B cell (primary cell): Measurements from ENCODE around the gene ADGRF5. TPM values are rescaled to one million over a fixed set of nuclear protein-coding genes. Genes with fewer than 3 reads are reported as not detected.

Experiments used
- ATAC-seq: fragments of 200-7000 bp; cut with Tn5 transposase; one replicate; pipeline ENCODE4 v1.10.0; 2021; ENCODE audit warnings: low read depth, mild to moderate bottlenecking, moderate number of reproducible peaks, moderate library complexity
- CTCF ChIA-PET: fragments of 350-600 bp; sonication (Branson Sonifier 250); formaldehyde crosslinking; loops from one replicate; lab custom pipeline; 2021; ENCODE audit warnings: antibody characterized with exemption, inconsistent platforms; lab: Charles Lee
- POLR2A ChIA-PET: fragments of 350-600 bp; sonication (Branson Sonifier 250); formaldehyde crosslinking; loops from one replicate; lab custom pipeline; 2021; ENCODE audit warnings: antibody characterized with exemption; lab: Charles Lee
- DNase-seq: peaks from one replicate; pipeline ENCODE4 v3.0.0; 2013
- H2AFZ ChIP-seq: 2 replicates; pipeline ENCODE4 v1.6.1; 2012; ENCODE audit warnings: mild to moderate bottlenecking, low read depth, low read length; ENCODE audit not compliant: insufficient read depth, poor library complexity, severe bottlenecking
- H3K27ac ChIP-seq, 2 donors: 1 replicate in 1 of 2; 2 replicates in 1 of 2; pipeline ENCODE4 v1.5.1; 2012 to 2013; ENCODE audit warnings: low read length in 2 of 2, mild to moderate bottlenecking in 2 of 2, moderate library complexity in 1 of 2
- H3K27me3 ChIP-seq, 4 experiments: fragments of 200-600 bp in 1 of 4; sonication (generic) in 1 of 4; replicated peaks in 1 of 4; 1 replicate in 2 of 4; 2 replicates in 2 of 4; pipeline versions ENCODE4 v1.6.1 to v1.7.0; 2013 to 2016; ENCODE audit warnings: low read length in 3 of 4, mild to moderate bottlenecking in 2 of 4, mixed read lengths in 1 of 4, moderate library complexity in 1 of 4; ENCODE audit not compliant: insufficient read depth in 4 of 4, control insufficient read depth in 3 of 4; ENCODE audit errors: control extremely low read depth in 1 of 4
- H3K36me3 ChIP-seq, 2 experiments: replicated peaks in 1 of 2; 1 replicate in 1 of 2; 2 replicates in 1 of 2; pipeline versions ENCODE4 v1.6.1 to v1.7.1; 2013; ENCODE audit warnings: low read length in 1 of 2; ENCODE audit not compliant: insufficient read depth in 2 of 2, control insufficient read depth in 1 of 2; ENCODE audit errors: control extremely low read depth in 1 of 2, extremely low read depth in 1 of 2
- H3K4me1 ChIP-seq, 2 donors: fragments of 200-600 bp in 1 of 2; sonication (generic) in 1 of 2; 1 replicate in 1 of 2; 2 replicates in 1 of 2; pipeline versions ENCODE4 v1.5.1 to v1.6.1; 2013 to 2017; ENCODE audit warnings: low read length in 2 of 2; ENCODE audit not compliant: control insufficient read depth in 2 of 2, insufficient read depth in 2 of 2
- H3K4me2 ChIP-seq: replicated peaks from 2 replicates; pipeline ENCODE3; 2012; ENCODE audit warnings: mild to moderate bottlenecking, low read depth, low read length; ENCODE audit not compliant: poor library complexity, severe bottlenecking
- H3K4me3 ChIP-seq, 5 experiments: fragments of 200-600 bp in 1 of 5; sonication (generic) in 1 of 5; 1 replicate in 3 of 5; 2 replicates in 2 of 5; pipeline versions ENCODE4 v1.5.1 to v1.7.0; 2011 to 2016; ENCODE audit warnings: low read length in 4 of 5, mild to moderate bottlenecking in 4 of 5, low read depth in 2 of 5, control low read depth in 1 of 5, moderate library complexity in 1 of 5; ENCODE audit not compliant: insufficient read depth in 1 of 5; ENCODE audit errors: control extremely low read depth in 1 of 5, extremely low read depth in 1 of 5
- H3K79me2 ChIP-seq: fragments of 200-600 bp; sonication (generic); one replicate; pipeline ENCODE4 v1.6.0; 2016; ENCODE audit warnings: low read length; ENCODE audit not compliant: control insufficient read depth, insufficient read depth
- H3K9ac ChIP-seq: fragments of 200-600 bp; sonication (generic); 2 replicates; pipeline ENCODE4 v1.6.1; 2017; ENCODE audit warnings: mild to moderate bottlenecking, low read length, moderate library complexity
- H3K9me3 ChIP-seq, 3 donors: one replicate each; pipeline versions ENCODE4 v1.6.1 to v1.7.1; 2013; ENCODE audit warnings: low read length in 2 of 3; ENCODE audit not compliant: control insufficient read depth in 2 of 3, insufficient read depth in 1 of 3; ENCODE audit errors: control extremely low read depth in 1 of 3
- H4K20me1 ChIP-seq: 2 replicates; pipeline ENCODE4 v1.6.0; 2012; ENCODE audit warnings: mild to moderate bottlenecking, low read length; ENCODE audit not compliant: insufficient read depth, control insufficient read depth, poor library complexity, severe bottlenecking
- H3K27ac Mint-ChIP-seq: one replicate; pipeline ENCODE4 v1.8.0; 2021; ENCODE audit warnings: mixed read lengths
- H3K27me3 Mint-ChIP-seq: one replicate; pipeline ENCODE4 v1.8.0; 2021; ENCODE audit warnings: mixed read lengths
- H3K4me1 Mint-ChIP-seq: one replicate; pipeline ENCODE4 v1.8.0; 2021; ENCODE audit warnings: mixed read lengths
- H3K4me3 Mint-ChIP-seq: one replicate; pipeline ENCODE4 v1.8.0; 2021; ENCODE audit warnings: mixed read lengths
- H3K9me3 Mint-ChIP-seq: one replicate; pipeline ENCODE4 v1.8.0; 2022; ENCODE audit warnings: mixed read lengths; ENCODE audit not compliant: insufficient read depth
- CTCF ChIP-seq: fragments of 200-600 bp; IDR thresholded peaks from one replicate; pipeline ENCODE4 v1.8.0; 2022; ENCODE audit warnings: antibody characterized with exemption, mild to moderate bottlenecking
- EZH2 ChIP-seq: IDR thresholded peaks from 2 replicates; pipeline ENCODE4 v1.6.1; 2012; ENCODE audit warnings: borderline replicate concordance, low read depth, mild to moderate bottlenecking, moderate library complexity, low read length; ENCODE audit not compliant: insufficient read depth, poor library complexity, severe bottlenecking
- WGBS: methylation state at CpG from one replicate; pipeline ENCODE4 v1.1.5; 2013; ENCODE audit warnings: missing lambda C conversion rate; ENCODE audit not compliant: insufficient coverage; 5-methylcytosine and 5-hydroxymethylcytosine counted together
- intact Hi-C: fragments of 100-400 bp; cut with micrococcal nuclease; formaldehyde crosslinking; loops from one replicate; pipeline ENCODE4 v1.10.0; 2022
- polyA plus RNA-seq: library from polyadenylated mRNA; depleted of rRNA; stranded (reverse); fragments of >200 nt; gene quantifications from 2 replicates; pipeline ENCODE4 v1.2.3, GENCODE V29; 2012
- total RNA-seq, 2 donors: library from RNA; stranded (reverse); fragments of 120-200 nt in 1 of 2; gene quantifications; 1 replicate in 1 of 2; 2 replicates in 1 of 2; pipeline versions ENCODE4 v1.2.3 to v1.2.4, GENCODE V29; 2013 to 2022

The ADGRF5 gene
- total and polyA plus RNA-seq, 2 donors (not counting 1 experiment from before 2014, with no cell fraction given), result not detected

- no peaks in the 10 kb centered on the region for H4K20me1 ChIP-seq
- Mint-ChIP-seq H3K4me1 (no peaks in the 10 kb centered on the region), H3K9me3 (no peaks in the 10 kb centered on the region), H3K27ac (no peak overlapping the region), H3K27me3 (peaks cover 4% of the 10 kb centered on the region), H3K4me3 (no peak overlapping the region)
- ATAC-seq (no peak), DNase-seq (no peak)
- H3K4me3 ChIP-seq, result no peak overlapping the region
- intact Hi-C loops, result no loop called here
- 83% methylated on average over 1 of the region's 1 CpG for WGBS
- H3K27me3 ChIP-seq, result no peaks in the 10 kb centered on the region
- H2AFZ ChIP-seq, result no peak overlapping the region
- H3K36me3 ChIP-seq, result no peaks in the 10 kb centered on the region
- H3K27ac ChIP-seq, result no peak overlapping the region
- no peaks in the 10 kb centered on the region for H3K9me3 ChIP-seq
- H3K9ac ChIP-seq, result no peak overlapping the region
- POLR2A ChIA-PET, result no interaction called here
- no peak overlapping the region for H3K4me2 ChIP-seq
- H3K79me2 ChIP-seq, result no peaks in the 10 kb centered on the region
- CTCF ChIA-PET, result no interaction called here
- TF ChIP-seq CTCF (no peak), EZH2 (no peak)
- no peaks in the 10 kb centered on the region for H3K4me1 ChIP-seq
Observed at GRCh38 chr6:46893648-46894047, 28.1 kb downstream of the ADGRF5 start.

- Mint-ChIP-seq H3K4me1 (no peaks in the 10 kb centered on the region), H3K9me3 (no peaks in the 10 kb centered on the region), H3K4me3 (no peak overlapping the region), H3K27me3 (peaks cover 4% of the 10 kb centered on the region), H3K27ac (no peak overlapping the region)
- 65% methylated on average over 3 of the region's 4 CpGs for WGBS
- CTCF ChIA-PET, result no interaction called here
- TF ChIP-seq EZH2, result no peak
- Histone ChIP-seq H4K20me1 (no peaks in the 10 kb centered on the region), H3K4me1 (no peaks in the 10 kb centered on the region), H3K79me2 (no peaks in the 10 kb centered on the region), H3K4me2 (no peak overlapping the region), H3K9ac (no peak overlapping the region), H3K9me3 (no peaks in the 10 kb centered on the region), H3K36me3 (no peaks in the 10 kb centered on the region), H2AFZ (no peak overlapping the region), H3K27me3 (no peaks in the 10 kb centered on the region), H3K4me3 (no peak overlapping the region), H3K27ac (no peak overlapping the region)
- ATAC-seq, result no peak
- DNase-seq, result no peak
- intact Hi-C loops, result no loop called here
- POLR2A ChIA-PET, result no interaction called here
Observed at GRCh38 chr6:46891252-46891795, 30.4 kb downstream of the ADGRF5 start.
